GM21529 (cell line): ENCODE measurements around the gene SP3.

Experiments used
- ATAC-seq: cut with Tn5 transposase; IDR thresholded peaks from one replicate; pipeline ENCODE4 v1.9.1; 2021; ENCODE audit not compliant: unreplicated experiment

The SP3 gene

DNA sequence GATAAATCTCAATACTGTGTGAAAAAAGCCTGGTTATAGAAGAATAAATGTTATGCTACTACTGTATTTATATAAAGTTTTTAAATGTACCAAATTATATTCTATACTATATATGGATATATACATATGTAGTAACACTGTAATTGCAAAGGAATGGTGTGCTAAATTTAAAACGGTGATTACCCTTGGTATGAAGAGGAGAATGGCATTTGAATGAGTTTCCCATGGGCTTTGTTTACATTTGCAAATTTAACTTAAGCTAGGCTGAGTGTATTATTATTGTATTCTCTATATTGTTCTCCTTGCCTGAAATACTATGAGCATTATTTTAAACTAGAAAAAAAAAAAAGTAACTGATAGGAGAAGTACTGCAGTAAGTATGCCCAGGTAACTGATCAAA, 4.7 kb upstream of the SP3 start:
- ATAC-seq, result no peak

DNA sequence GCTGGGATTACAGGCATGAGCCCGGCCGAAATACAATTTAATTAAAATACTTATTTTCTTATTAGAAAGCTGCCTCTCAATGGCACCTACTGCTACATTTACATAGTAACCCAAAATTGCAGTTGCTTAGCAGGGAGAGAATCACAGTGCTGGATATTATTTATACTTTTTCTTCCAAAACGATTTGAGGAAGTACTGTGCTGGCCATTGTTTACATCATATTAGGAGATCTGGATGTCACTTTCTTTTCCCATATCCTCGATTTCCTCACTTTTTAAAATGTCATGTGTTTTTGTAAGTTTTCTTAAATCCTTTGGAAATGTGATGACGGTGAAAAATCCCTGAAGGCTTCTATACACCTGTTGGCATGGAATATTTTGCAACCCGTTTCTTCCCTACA, 3.4 kb upstream of the SP3 start:
- ATAC-seq, result no peak

DNA sequence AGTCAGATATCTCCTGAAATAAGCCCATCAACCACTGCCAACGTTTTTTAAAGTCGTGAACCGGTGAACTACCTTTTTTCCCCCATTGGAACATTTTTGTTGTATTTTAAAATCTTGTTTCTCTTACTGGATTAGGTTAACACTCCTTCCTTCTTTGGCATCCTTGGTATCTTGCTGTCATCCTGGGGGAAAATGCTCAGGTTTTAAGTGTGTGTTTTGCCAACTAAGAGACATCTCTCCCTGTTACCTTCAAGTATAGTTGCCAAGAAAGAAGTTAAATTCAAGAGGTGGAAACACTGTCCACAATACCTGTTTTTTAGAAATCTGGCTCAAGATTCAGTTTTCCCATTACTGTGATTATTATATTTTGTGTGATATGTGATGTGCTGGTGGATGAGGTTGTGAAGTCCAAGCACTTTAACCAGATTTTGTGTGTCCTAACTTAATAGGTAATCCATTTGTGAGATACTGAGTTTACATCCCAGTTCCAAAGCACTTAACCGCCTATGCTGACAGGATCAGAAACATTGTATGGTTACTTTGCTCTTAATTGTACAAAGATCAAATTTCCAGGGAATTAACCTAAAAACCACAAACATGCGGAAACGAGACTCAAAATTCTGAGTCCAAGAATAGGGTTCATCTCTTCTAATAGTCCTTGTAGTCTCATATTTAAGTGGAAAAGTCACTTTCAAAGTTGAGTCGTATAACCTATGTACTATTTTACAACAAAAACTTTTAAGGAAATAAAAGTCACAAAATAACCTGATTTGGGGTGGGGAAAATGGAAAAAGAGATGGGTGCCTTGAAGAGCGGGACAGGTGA, 1.3 kb upstream of the SP3 start:
- no peak for ATAC-seq

DNA sequence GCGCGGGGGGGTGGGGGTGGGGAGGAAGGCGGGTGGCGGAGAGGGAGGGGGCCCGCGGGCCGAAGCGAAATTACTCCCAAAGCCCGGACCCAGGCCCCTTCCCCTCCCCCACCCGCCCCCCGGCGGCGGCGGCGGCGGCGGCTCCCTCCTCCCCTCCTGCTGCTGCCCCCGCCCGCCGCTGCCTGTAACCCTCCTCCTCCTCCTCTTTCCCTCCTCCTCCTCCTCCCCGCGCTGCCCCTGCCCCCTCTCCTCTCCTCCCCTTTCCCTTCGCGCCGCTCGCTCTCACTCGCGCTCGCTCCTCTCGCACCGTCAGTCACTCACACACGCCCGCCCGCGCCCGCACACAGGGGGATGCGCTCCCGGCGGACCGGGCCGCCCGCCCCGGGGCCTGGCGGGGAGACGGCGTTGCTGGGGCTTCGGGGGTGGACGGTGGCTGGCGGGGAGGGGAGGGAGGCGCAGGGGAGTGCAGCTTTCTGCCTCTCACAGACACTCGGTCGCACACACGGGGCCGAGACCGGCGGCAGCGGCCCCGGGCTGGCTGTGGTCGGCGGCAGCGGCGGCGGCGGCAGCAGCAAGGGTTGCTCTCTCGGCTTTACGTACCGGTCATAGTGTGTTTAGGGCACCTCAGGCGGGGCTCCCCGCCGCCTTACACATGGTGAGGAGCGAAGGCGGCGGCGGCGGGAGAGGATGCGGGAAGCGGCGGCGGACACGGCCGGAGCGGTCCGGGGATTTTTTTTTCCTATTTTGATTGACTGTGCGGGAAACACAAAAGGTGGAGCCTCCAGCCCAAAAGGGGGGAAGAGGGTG, 405 bp downstream of the SP3 start:
- ATAC-seq, result peak; percentile 24

DNA sequence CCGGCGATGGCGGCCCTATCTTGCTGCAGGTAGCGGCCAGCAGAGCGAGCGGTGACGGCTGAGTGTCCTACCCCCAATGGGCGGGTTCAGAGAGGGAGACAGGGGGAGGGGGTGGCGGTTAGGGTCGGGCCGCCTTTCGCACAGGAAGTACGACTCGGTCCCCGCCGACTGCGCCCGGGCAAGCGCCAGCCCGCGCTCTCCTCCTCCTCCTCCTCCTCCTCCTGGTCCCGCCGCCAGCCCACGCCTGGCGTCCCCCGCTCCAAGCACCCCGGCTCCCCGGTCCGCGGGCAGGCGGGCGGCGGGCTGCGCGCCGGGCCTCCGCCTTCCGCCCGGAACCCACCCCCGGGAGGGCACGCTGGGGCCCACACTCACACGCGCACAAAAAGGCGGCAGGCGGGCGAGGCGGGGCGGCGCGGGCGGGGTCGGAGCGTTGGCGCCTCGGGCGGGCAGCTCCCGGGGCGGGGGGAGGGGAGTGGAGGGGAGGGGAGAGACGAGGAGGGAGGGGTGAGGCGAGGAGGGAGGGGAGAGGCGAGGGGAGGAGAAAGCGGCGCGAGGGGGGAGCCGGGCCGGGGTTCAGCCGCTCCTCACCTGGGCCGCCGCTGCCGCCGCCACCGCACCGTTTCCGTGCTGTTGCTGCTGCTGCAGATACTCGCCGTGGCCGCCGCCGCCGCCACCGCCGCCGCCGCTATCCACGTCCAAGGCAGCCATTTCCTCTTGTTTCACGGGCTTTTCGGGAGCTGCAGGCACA, 1.2 kb downstream of the SP3 start:
- ATAC-seq, result peak; percentile 48

DNA sequence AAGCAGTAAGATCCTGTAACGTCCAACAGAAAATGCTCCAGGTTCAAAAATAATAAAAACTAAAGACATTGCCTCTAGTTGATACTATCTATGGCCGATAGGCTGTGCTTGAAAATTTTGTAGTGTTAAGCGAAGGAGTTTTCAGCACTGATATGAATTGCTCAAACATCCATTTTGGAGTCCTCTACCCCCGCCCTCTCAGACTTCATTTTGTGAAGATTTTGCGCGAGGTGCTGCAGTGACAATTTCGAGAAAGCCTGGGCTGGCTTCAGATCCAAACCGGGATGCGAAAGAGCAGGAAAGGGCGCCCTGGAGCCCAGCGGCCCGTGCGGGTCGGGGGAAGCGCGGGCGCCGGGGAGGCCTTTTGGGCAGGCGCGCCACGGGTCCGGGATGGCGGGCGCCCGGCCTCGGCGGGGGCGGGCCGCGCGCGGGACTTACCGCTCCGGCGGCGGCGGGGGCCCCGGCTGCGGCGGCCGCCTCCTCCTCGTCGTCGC, 1.8 kb downstream of the SP3 start:
- ATAC-seq, result peak; percentile 6

DNA sequence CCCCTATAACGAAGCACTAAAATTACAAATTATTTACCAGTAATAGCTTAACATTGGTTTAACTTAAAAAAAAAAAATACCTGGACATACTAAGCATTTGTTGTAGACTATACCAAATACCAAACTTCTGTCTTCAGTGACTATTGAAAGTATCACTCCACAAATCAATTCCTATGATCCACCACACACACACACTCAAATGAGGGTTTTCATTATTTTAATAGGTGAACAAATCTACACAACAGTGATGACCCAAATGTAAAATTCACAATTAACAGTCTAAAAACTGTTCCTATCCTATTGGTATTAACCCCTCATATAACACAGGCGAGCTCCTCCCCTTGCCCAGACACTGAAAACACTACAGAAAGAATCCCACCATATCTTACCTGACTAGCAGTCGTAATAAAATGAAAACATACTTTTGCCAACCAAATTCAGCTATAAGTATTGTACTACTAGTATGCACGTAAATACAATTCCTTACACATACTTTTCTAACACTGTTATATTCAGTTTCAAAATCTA, 2.5 kb downstream of the SP3 start:
- ATAC-seq, result no peak

DNA sequence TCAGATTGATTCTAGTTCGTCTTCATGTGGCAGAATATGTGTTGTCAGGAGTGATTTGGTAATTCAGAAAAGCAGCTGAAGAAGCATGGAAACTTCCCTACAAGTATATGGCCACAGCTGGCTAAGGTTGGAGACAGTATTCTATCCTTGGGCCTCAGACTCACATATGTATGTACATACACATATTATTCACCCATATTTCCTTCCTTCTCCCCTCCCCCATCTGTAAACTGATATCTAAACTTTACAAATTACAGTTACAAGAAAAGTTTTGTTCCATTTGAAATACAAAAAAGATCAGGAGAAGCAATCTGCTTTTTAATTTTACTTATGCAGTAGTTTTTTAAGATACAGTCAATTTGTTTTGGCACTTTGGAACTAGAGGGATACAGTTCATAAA, 3.1 kb downstream of the SP3 start:
- ATAC-seq, result no peak

DNA sequence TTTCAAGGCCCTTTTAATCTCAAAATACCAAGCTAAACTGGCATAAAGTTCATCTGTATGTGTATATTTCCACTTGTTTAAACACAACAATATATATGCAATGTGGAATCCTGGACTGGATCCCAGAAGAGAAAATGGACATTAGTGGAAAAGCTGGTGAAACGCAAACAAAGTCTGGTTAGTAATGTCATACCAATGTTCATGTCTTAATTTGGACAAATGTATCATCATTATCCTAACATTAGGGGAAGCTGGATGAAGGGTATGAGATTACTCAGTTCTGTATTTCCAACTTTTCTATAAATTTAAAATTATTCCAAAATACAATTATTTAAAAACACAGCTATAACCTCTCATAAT, 3.8 kb downstream of the SP3 start:
- no peak for ATAC-seq

DNA sequence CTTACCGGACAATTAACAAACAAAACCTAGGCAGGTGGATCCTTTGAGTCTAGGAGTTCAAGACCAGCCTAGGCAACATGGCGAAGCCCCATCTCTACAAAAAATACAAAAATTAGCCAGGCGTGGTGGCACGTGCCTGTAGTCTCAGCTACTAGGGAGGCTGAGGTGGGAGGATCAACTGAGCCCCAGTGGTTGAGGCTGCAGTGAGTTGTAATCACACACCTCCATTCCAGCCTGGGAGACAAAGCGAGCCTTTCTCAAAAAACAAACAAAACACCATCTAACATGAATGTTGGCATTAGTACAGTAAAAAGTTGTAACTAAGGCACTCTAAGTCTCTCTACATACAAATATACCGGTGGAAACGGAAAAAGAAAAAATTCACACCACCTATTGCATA, 5.3 kb downstream of the SP3 start:
- ATAC-seq, result no peak

DNA sequence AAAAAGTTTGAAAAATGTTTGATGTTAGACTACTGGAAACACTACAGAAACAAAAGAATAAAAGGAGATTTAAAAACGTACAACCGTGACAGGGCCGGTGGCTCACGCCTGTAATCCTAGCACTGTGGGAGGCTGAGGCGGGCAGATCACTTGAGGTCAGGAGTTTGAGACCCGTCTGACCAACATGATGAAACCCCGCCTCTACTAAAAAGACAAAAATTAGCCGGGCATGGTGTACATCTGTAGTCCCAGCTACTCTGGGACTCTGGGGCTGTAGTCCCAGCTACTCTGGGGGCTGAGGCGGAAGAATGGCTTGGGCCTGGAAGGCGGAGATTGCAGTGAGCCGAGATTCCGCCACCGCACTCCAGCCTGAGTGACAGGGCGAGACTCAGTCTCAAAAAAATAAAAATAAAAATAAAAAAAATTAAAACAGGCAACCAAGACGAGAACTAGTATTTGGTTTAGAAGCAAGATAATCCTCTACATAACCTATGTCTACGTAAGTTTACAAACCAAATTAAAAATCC, 5.8 kb downstream of the SP3 start:
- no peak for ATAC-seq

DNA sequence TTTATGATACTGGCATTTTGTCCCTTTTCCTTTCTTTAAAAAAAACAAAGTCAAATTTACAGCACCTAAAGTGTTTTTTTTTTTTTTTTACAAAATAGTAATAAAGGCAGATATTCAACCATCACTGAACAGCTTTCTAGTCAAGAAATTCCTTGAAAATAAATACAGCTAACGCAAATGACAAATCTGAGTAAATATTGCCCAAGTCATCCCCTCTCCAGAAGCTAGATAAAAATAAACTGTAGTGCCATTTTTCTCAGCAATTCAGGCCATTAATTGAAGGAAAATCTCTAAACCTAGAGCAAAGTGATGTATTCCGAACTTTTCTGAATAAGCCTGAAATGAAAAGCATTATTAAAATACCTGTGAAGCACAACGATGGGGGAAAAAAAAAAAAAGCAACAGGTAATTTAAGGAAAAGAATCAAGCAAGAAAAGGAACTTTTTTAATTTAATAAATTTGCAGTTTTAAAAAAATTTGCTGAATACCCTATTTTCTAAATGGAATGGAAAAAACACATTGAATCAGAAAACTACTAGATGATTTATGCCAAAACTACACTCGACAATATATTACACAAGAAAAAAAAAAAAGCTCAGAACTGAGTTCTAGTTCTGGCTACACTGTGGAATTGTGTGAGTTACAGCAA, 6.9 kb downstream of the SP3 start:
- no peak for ATAC-seq

DNA sequence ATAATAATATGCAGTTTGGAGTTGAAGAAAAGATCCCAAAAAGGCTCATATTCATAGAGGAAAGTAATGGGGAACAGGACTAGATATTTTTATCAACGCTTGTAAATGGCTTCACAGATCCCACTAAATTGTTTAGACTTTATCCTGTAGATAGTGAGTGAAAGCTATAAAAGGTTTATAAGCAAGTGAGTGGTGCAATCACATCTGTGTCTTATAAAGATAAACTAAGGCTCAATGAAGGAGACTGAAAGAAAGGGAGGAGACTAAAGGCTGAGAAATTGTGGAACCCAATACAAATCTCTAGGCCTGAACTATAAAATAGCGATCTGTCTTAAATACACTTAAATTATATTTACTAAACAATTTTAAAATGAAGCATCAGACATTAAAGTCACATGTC, 7.7 kb downstream of the SP3 start:
- no peak for ATAC-seq

DNA sequence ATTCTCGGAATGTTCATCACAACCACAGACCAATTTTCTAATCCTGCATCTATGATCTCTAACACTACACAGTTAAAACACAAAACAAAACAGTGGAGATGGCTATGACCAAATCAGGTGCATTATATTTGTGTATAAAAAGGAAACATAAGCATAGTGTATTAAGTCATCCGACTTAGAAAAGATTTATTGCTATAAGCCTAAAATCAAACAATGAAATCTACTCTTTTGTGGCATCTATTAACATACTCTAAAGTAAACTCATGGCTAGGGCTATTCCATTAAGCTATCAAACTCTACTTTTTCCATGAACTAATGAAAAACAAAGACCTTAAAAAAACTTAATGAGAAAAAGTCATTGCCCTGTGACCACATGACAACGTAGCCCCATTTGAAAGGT, 8.7 kb downstream of the SP3 start:
- ATAC-seq, result no peak

DNA sequence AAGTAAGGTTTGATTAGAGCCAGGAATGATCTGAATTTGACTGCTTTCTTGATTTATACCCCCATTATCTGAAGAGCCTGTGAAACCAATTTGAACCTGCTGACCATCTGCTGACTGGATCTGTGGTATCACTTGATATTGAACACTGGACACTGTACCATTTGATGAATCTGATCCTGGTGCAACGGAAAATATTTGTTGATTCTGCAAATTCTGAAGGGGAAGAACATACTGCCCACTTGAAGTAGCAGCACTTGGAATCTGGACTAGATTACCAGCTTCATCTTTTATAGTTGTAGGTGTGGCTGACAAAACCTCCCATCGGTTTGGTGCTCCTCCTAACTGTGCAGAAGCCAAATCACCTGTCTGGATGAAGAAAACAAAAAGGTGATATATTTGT, 9.3 kb downstream of the SP3 start:
- no peak for ATAC-seq

DNA sequence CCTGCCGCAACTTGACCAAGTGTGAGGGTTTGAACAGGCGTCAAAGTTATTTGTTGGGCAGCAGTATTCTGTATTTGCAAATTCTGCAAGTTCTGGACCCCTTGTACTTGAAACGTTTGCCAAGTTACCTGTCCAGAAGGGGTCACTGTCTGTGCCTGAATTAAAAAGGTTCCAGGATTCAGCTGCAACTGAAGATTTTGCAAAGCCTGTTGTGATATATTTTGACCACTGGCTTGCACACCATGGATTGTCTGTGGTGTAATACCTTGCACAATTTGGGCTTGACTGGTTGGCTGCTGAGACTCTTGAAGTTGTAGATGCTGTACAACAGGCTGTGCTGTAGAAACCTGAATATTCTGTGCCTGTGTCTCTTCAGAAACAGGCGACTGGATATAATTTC, 10.2 kb downstream of the SP3 start:
- no peak for ATAC-seq

DNA sequence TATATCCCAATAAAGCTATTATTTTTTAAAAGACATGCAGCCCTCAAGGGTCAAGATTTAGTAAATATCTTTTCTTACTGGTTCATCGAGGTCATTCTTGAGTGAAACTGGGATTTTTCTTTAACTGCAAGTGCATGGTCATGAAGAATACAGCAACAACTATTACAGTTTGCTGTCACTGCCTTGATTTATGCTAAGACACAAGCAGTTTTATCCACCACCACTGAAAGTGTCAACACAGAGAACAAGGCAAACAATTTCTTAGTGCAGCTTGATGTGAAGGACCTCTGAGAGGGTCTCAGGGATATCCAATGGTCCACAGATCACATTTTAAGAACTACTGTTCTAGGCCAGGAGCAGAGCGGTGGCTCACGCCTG, 12.1 kb downstream of the SP3 start:
- no peak for ATAC-seq

DNA sequence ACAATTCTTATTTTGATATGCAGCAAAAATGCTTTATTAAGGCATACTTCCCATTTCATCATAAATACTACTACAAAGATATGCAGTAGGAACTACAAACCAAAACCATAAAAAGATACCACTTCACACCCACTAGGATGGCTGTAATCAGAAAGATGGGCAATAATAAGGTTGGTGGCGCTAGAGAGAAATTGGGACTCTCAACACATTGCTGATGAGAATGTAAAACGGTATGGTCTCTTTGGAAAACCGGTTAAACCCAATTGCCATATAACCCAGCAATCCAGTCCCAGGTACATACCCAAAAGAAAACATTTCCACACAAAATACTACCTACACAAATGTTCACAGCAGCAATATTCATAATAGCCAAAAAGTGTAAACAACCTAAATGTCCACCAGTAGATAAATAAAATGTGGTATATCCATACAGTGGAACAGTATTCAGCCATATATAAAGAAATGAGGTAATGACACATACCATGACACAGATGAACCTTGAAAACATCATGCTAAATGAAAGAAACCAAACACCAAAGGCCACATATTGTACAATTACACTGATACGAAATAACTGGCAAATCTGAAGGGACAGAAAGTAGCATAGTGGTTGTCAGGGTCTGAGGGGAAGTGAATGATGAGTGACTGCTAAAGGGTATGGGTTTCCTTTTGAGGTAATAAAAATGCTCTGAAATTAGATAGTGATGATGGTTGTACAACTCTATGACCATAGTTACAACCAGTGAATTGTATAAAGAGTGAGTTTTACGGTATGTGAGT, 12.7 kb downstream of the SP3 start:
- no peak for ATAC-seq

DNA sequence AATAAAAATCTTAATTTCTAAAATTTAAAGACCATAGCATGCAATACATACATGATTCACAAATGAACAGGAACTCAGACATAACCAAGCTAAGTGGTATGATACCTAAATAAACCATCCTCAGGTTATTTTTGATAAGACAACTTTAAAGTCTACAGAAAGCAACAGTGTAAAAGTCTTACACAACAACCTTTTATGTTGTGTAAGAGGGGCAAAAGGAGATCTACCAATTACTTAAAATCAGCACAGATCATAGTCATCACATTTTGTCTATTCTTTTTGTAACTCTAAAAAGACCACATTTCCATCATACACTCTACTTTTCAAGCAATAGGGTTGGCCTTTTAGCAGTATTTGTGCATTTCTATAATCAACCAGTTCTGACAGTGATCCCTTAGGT, 16.3 kb downstream of the SP3 start:
- ATAC-seq, result no peak

DNA sequence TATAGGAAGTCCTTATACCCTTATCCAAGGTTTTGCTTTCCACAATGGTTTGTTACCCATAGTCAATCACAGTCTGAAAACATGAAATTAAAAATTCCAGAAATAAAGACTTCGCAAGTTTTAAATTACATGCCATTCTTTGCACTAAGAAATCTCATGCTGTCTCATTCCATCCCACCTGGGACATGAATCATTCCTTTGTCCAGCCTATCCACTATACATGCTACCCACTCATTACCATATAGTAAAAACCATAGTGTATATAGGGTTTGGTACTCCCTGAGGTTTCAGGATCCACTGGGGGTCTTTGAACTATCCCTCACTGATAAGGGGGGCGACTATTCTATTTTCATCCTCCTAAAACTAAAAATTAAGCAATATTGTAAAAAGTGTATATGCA, 17.0 kb downstream of the SP3 start:
- ATAC-seq, result no peak
